IMR-90 (cell line): ENCODE measurements around the gene EXOC6B.

ENCODE experiments used
- BHLHE40 ChIP-seq: fragments of 150-350 bp; IDR thresholded peaks from 2 replicates; pipeline ENCODE4 v1.6.1; 2016; ENCODE audit warnings: mild to moderate bottlenecking, low read depth, low read length
- CEBPB ChIP-seq: IDR thresholded peaks from 2 replicates; pipeline ENCODE4 v1.6.1; 2012; ENCODE audit warnings: low read depth, low read length, improper control_type of control experiment
- FOS ChIP-seq: fragments of 150-350 bp; IDR thresholded peaks from 2 replicates; pipeline ENCODE4 v1.6.1; 2016; ENCODE audit warnings: low read depth, low read length
- MAZ ChIP-seq: IDR thresholded peaks from 2 replicates; pipeline ENCODE4 v1.6.1; 2012; ENCODE audit warnings: low read depth, mild to moderate bottlenecking, low read length, improper control_type of control experiment, moderate library complexity, borderline replicate concordance
- MXI1 ChIP-seq: IDR thresholded peaks from 2 replicates; pipeline ENCODE4 v1.6.1; 2012; ENCODE audit warnings: low read depth, mild to moderate bottlenecking, low read length, moderate library complexity, borderline replicate concordance
- NFE2L2 ChIP-seq: fragments of 150-350 bp; IDR thresholded peaks from 2 replicates; pipeline ENCODE4 v1.6.1; 2016; ENCODE audit warnings: low read depth, mild to moderate bottlenecking, low read length
- POLR2A ChIP-seq: IDR thresholded peaks from 2 replicates; pipeline ENCODE4 v1.6.1; 2012; ENCODE audit warnings: mild to moderate bottlenecking, low read depth, low read length
- RAD21 ChIP-seq: IDR thresholded peaks from 2 replicates; pipeline ENCODE4 v1.6.1; 2012; ENCODE audit warnings: low read length, improper control_type of control experiment
- SMC3 ChIP-seq: fragments of 150-350 bp; IDR thresholded peaks from 2 replicates; pipeline ENCODE4 v1.6.1; 2016; ENCODE audit warnings: low read depth, mild to moderate bottlenecking, antibody characterized with exemption, low read length, moderate library complexity
- TF ChIP-seq, protein P1 (sequence below): conservative IDR thresholded peaks from 2 replicates; pipeline ENCODE4 v1.5.1; 2012; ENCODE audit warnings: mild to moderate bottlenecking, low read depth, low read length, improper control_type of control experiment
- TF ChIP-seq, protein P2 (sequence below): fragments of 150-350 bp; IDR thresholded peaks from 2 replicates; pipeline ENCODE4 v1.6.1; 2016; ENCODE audit warnings: low read depth, mild to moderate bottlenecking, low read length, moderate library complexity, borderline replicate concordance
- TF ChIP-seq, protein P3 (sequence below): fragments of 150-350 bp; IDR thresholded peaks from 2 replicates; pipeline ENCODE4 v1.6.1; 2017; ENCODE audit warnings: mild to moderate bottlenecking, antibody characterized with exemption, low read length, low read depth

DNA sequence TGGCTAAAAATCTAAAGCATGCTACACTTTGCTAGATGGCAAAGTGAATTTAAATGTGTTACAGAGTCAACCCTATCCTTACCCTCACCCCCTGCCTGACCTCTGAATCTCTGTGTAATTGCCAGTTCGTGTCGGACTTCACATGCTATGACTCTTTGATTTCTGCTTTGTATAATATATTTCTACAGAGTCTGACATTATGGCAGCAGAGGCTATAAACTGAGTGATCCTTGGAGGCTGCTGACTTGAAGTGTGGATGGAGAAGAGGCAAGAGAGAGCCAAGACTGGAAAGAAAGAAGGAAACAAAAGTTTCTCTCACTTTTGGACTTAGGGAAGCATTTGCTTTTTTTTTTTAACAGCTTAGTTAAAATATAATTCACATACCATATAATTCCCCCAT, 588.3 kb downstream of the EXOC6B start:
- TF ChIP-seq POLR2A (no peak), MXI1 (no peak), NFE2L2 (no peak), MAZ (no peak), CEBPB (no peak), RAD21 (no peak), SMC3 (no peak), BHLHE40 (no peak), FOS (no peak)
- TF ChIP-seq, protein P1, sequence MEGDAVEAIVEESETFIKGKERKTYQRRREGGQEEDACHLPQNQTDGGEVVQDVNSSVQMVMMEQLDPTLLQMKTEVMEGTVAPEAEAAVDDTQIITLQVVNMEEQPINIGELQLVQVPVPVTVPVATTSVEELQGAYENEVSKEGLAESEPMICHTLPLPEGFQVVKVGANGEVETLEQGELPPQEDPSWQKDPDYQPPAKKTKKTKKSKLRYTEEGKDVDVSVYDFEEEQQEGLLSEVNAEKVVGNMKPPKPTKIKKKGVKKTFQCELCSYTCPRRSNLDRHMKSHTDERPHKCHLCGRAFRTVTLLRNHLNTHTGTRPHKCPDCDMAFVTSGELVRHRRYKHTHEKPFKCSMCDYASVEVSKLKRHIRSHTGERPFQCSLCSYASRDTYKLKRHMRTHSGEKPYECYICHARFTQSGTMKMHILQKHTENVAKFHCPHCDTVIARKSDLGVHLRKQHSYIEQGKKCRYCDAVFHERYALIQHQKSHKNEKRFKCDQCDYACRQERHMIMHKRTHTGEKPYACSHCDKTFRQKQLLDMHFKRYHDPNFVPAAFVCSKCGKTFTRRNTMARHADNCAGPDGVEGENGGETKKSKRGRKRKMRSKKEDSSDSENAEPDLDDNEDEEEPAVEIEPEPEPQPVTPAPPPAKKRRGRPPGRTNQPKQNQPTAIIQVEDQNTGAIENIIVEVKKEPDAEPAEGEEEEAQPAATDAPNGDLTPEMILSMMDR: no peak
- TF ChIP-seq, protein P2, sequence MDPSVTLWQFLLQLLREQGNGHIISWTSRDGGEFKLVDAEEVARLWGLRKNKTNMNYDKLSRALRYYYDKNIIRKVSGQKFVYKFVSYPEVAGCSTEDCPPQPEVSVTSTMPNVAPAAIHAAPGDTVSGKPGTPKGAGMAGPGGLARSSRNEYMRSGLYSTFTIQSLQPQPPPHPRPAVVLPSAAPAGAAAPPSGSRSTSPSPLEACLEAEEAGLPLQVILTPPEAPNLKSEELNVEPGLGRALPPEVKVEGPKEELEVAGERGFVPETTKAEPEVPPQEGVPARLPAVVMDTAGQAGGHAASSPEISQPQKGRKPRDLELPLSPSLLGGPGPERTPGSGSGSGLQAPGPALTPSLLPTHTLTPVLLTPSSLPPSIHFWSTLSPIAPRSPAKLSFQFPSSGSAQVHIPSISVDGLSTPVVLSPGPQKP: no peak
- TF ChIP-seq, protein P3, sequence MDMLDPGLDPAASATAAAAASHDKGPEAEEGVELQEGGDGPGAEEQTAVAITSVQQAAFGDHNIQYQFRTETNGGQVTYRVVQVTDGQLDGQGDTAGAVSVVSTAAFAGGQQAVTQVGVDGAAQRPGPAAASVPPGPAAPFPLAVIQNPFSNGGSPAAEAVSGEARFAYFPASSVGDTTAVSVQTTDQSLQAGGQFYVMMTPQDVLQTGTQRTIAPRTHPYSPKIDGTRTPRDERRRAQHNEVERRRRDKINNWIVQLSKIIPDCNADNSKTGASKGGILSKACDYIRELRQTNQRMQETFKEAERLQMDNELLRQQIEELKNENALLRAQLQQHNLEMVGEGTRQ: no peak
